GM10266 (cell line): ENCODE data around the gene STON1.

Experiments
- DNase-seq: peaks from one replicate; pipeline ENCODE4 v3.0.0; 2012; ENCODE audit errors: extremely low spot score
- TF ChIP-seq, protein P1 (sequence below): IDR thresholded peaks from 2 replicates; pipeline ENCODE4 v1.5.1; 2012; ENCODE audit warnings: mild to moderate bottlenecking, low read depth; ENCODE audit not compliant: control insufficient read depth, insufficient read depth; ENCODE audit errors: missing control alignments

The STON1 gene

GRCh38 chr2:48558456-48558855, 28.5 kb downstream of the STON1 start:
- TF ChIP-seq, protein P1, sequence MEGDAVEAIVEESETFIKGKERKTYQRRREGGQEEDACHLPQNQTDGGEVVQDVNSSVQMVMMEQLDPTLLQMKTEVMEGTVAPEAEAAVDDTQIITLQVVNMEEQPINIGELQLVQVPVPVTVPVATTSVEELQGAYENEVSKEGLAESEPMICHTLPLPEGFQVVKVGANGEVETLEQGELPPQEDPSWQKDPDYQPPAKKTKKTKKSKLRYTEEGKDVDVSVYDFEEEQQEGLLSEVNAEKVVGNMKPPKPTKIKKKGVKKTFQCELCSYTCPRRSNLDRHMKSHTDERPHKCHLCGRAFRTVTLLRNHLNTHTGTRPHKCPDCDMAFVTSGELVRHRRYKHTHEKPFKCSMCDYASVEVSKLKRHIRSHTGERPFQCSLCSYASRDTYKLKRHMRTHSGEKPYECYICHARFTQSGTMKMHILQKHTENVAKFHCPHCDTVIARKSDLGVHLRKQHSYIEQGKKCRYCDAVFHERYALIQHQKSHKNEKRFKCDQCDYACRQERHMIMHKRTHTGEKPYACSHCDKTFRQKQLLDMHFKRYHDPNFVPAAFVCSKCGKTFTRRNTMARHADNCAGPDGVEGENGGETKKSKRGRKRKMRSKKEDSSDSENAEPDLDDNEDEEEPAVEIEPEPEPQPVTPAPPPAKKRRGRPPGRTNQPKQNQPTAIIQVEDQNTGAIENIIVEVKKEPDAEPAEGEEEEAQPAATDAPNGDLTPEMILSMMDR, result no peak
- DNase-seq, result no peak

DNA sequence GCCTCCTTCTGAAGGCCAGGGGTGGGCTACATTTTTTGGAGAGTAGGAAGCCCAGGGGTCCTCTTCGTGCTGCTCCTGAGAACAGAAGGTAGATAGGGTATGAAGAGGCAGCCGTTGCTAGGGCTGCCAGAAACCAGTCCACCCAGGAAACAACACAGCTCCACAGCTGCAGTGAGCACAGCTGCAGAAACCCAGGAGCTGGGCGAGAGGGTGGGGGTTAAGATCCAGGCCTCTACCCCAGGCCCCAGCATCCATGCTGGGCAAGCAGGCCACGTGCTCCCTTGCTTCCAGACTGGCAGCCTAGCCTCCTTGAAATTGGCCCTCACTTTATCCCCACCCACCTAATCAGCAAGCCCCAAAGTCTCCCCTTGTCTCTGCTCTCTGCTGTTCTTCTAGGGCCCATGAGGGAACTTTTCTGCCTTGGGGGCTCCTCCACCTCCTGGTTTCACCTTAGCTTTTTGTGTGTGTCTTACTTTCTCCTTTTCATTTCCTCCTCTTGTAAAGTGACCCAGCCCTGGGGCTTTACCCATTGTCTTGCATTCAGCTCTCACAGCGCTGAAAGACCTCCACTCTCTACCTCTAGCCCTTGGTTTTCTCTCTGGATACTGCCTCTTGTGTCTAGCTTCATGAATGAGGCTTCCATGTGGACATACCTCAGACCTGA, 30.7 kb downstream of the STON1 start:
- TF ChIP-seq, protein P1, result no peak
- DNase-seq, result no peak

DNA sequence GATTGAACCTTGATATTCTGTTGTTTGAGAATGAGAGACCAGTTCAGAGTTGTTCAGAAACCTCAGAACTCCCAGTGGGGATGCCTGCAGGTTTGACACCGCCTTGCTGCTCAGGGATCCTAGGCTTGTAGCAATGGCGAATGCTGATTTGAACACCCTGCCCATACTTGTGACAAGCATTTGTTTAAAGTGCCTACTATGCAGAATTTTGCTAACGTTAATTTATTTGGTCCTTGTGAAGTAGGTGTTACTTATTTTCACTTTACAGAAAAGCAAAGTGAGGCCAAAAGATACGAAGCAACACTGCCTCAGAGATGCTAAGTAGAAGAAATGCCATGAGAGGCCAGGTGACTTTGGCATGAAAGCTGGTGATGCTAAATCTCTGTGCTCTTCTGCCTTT, 32.3 kb downstream of the STON1 start:
- DNase-seq, result no peak
- TF ChIP-seq, protein P1, result no peak

DNA sequence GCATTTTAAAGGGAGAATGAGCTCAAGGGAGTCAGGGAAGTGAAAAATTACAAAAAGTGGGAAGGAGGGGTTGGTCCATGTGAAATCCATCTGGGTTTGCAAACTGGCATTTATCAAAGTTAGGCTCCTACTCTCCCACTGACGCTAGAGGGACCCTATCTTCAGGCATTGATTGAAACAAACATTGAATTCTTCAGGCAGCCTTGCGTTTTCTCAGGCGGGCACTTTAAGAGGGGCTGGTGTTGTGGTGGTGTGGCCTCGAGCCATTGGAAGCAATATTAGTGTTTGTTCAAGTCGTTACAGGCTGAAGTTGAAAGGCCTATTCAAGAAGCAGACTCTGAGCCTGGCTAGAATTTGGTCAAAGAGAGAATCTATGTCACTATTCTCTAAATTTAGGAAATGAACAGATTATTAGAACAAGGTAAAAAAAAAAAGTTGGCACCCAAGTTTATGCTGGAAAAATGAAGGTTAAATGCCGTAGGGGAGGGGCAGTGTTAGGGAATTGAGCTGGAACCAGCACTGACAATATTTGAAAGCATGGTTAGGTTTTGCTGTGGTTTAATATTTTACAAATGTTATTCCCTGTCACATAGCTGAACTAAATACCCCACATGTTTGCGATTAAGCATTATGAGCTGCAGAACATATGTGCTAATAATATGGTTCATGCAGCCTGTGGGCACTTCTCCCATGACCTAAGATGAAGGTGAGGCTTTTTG, 36.8 kb downstream of the STON1 start:
- no peak for DNase-seq
- TF ChIP-seq, protein P1, result peak; percentile 7

GRCh38 chr2:48567671-48568070, 37.7 kb downstream of the STON1 start:
- TF ChIP-seq, protein P1, result no peak
- no peak for DNase-seq

DNA sequence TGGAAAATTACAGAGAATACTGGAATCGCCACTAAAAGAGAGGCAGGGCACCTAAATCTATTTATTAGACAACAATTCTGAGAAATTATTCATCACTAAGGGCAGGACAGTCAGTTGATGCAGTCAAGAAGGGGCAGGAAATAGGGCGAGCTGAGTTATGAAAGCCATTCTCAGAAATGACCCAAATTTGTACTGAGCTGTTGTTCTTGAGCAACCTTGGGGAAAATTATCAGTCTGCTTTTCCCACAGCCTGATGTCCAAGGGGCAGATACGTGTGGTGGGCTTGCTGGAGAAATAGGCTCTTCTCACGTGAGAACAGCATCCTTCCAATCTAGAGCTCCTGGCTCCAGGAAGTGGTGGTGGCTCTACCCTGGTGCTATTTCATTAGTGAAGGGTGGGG, 38.6 kb downstream of the STON1 start:
- TF ChIP-seq, protein P1, result no peak
- DNase-seq, result no peak

- no peak for DNase-seq
Observed at GRCh38 chr2:48569433-48569832, 39.5 kb downstream of the STON1 start.

More at GRCh38 chr2:48569433-48569832, 39.5 kb downstream of the STON1 start:
- TF ChIP-seq, protein P1, result no peak
